Measurements from ENCODE around the gene SERP2. TPM values are rescaled to one million over a fixed set of nuclear protein-coding genes. Genes with fewer than 3 reads are reported as not detected.

The SERP2 gene
- total and polyA plus RNA-seq, 2 donors (not counting 1 experiment from before 2014, with no cell fraction given), result 10.6 to 15.5 TPM

- Histone ChIP-seq H3K4me2 (ENCODE audit: extremely low read depth, insufficient read depth, low read length) (no peak overlapping the region), H3K4me3 (replicated peaks in 1 of 4; ENCODE audit: control extremely low read depth in 1 of 4, insufficient read depth in 1 of 4, low read depth in 3 of 4, low read length in 4 of 4) (no peak overlapping the region), H3K4me1 (ENCODE audit: control insufficient read depth, extremely low read depth, insufficient read depth, low read length) (no peaks in the 10 kb centered on the region), H2AFZ (ENCODE audit: low read length) (no peak overlapping the region), H3K9ac (ENCODE audit: insufficient read depth, low read length) (no peak overlapping the region), H3K27ac (ENCODE audit: insufficient read depth, low read length) (no peak overlapping the region), H3K9me3 (ENCODE audit: control insufficient read depth, insufficient read depth, low read depth, low read length) (no peaks in the 10 kb centered on the region), H4K20me1 (ENCODE audit: control insufficient read depth, extremely low read depth, insufficient read depth, low read length) (no peaks in the 10 kb centered on the region), H3K27me3 (ENCODE audit: control insufficient read depth, insufficient read depth, low read length) (no peaks in the 10 kb centered on the region), H3K36me3 (ENCODE audit: control insufficient read depth, insufficient read depth, low read length) (no peaks in the 10 kb centered on the region), H3K79me2 (ENCODE audit: control insufficient read depth, insufficient read depth, low read length) (no peaks in the 10 kb centered on the region)
- TF ChIP-seq EZH2 (IDR thresholded peaks at IDR 0.05; ENCODE audit: low read length, missing control alignments) (no peak), CTCF (conservative IDR thresholded peaks at IDR 0.05 in 1 of 2, IDR thresholded peaks at IDR 0.05 in 1 of 2; ENCODE audit: low read depth in 1 of 2, low read length in 2 of 2) (no peak)
- DNase-seq (ENCODE audit: low read depth in 2 of 2), result peak in 1 of 2 donors; percentile 70
These were observed 19.8 kb downstream of the SERP2 start for GRCh38 chr13:44393391-44393790.

- H3K4me2 ChIP-seq (ENCODE audit: extremely low read depth, insufficient read depth, low read length), result no peak overlapping the region
- H3K4me3 ChIP-seq (replicated peaks in 1 of 4; ENCODE audit: control extremely low read depth in 1 of 4, insufficient read depth in 1 of 4, low read depth in 3 of 4, low read length in 4 of 4), result no peak overlapping the region
- H3K79me2 ChIP-seq (ENCODE audit: control insufficient read depth, insufficient read depth, low read length), result no peaks in the 10 kb centered on the region
- no peaks in the 10 kb centered on the region for H3K4me1 ChIP-seq (ENCODE audit: control insufficient read depth, extremely low read depth, insufficient read depth, low read length)
- no peak for DNase-seq (ENCODE audit: low read depth in 2 of 2)
- no peak overlapping the region for H2AFZ ChIP-seq (ENCODE audit: low read length)
- no peak for TF ChIP-seq CTCF (conservative IDR thresholded peaks at IDR 0.05 in 1 of 2, IDR thresholded peaks at IDR 0.05 in 1 of 2; ENCODE audit: low read depth in 1 of 2, low read length in 2 of 2)
- TF ChIP-seq EZH2 (IDR thresholded peaks at IDR 0.05; ENCODE audit: low read length, missing control alignments), result no peak
- H3K9me3 ChIP-seq (ENCODE audit: control insufficient read depth, insufficient read depth, low read depth, low read length), result no peaks in the 10 kb centered on the region
- H3K27ac ChIP-seq (ENCODE audit: insufficient read depth, low read length), result no peak overlapping the region
- no peaks in the 10 kb centered on the region for H4K20me1 ChIP-seq (ENCODE audit: control insufficient read depth, extremely low read depth, insufficient read depth, low read length)
- H3K36me3 ChIP-seq (ENCODE audit: control insufficient read depth, insufficient read depth, low read length), result no peaks in the 10 kb centered on the region
- H3K9ac ChIP-seq (ENCODE audit: insufficient read depth, low read length), result no peak overlapping the region
- no peaks in the 10 kb centered on the region for H3K27me3 ChIP-seq (ENCODE audit: control insufficient read depth, insufficient read depth, low read length)
These were observed 21.0 kb downstream of the SERP2 start for GRCh38 chr13:44394658-44395057.

GRCh38 chr13:44395976-44396694 lies 22.5 kb downstream of the SERP2 start:
- no peaks in the 10 kb centered on the region for H3K79me2 ChIP-seq (ENCODE audit: control insufficient read depth, insufficient read depth, low read length)
- no peak for DNase-seq (ENCODE audit: low read depth in 2 of 2)
- H3K27ac ChIP-seq (ENCODE audit: insufficient read depth, low read length), result no peak overlapping the region
- H3K4me2 ChIP-seq (ENCODE audit: extremely low read depth, insufficient read depth, low read length), result no peak overlapping the region
- no peaks in the 10 kb centered on the region for H4K20me1 ChIP-seq (ENCODE audit: control insufficient read depth, extremely low read depth, insufficient read depth, low read length)
- no peak overlapping the region for H2AFZ ChIP-seq (ENCODE audit: low read length)
- no peaks in the 10 kb centered on the region for H3K4me1 ChIP-seq (ENCODE audit: control insufficient read depth, extremely low read depth, insufficient read depth, low read length)
- no peak overlapping the region for H3K4me3 ChIP-seq (replicated peaks in 1 of 4; ENCODE audit: control extremely low read depth in 1 of 4, insufficient read depth in 1 of 4, low read depth in 3 of 4, low read length in 4 of 4)
- H3K27me3 ChIP-seq (ENCODE audit: control insufficient read depth, insufficient read depth, low read length), result no peaks in the 10 kb centered on the region
- no peaks in the 10 kb centered on the region for H3K9me3 ChIP-seq (ENCODE audit: control insufficient read depth, insufficient read depth, low read depth, low read length)
- H3K36me3 ChIP-seq (ENCODE audit: control insufficient read depth, insufficient read depth, low read length), result no peaks in the 10 kb centered on the region
- TF ChIP-seq CTCF (conservative IDR thresholded peaks at IDR 0.05 in 1 of 2, IDR thresholded peaks at IDR 0.05 in 1 of 2; ENCODE audit: low read depth in 1 of 2, low read length in 2 of 2) (no peak), EZH2 (IDR thresholded peaks at IDR 0.05; ENCODE audit: low read length, missing control alignments) (no peak)
- H3K9ac ChIP-seq (ENCODE audit: insufficient read depth, low read length), result no peak overlapping the region

Data from fibroblast of lung (primary cell).